Body of pancreas (tissue), 4 donors: ENCODE results near the gene MARCHF3. TPM values are rescaled to one million over a fixed set of nuclear protein-coding genes. Genes with fewer than 3 reads are reported as not detected.

Source experiments
- ATAC-seq: fragments of 150-250 bp; one replicate; pipeline ENCODE4 v1.9.1; 2016
- DNase-seq, 4 donors: peaks; one replicate each; pipeline ENCODE4 v3.0.0-alpha.2; 2019
- H3K27ac ChIP-seq, 4 donors: fragments of 200-600 bp; sonication (generic); 1 replicate in 3 of 4; 2 replicates in 1 of 4; pipeline versions ENCODE4 v1.5.1 to v1.6.1; 2016 to 2019; ENCODE audit warnings: mild to moderate bottlenecking in 1 of 4, mixed read lengths in 1 of 4, moderate library complexity in 1 of 4
- H3K27me3 ChIP-seq, 2 donors: fragments of 200-600 bp; sonication (generic); one replicate each; pipeline ENCODE4 v1.6.0; 2016; ENCODE audit warnings: mild to moderate bottlenecking in 1 of 2
- H3K36me3 ChIP-seq, 2 donors: fragments of 200-600 bp; sonication (generic); replicated peaks in 1 of 2; 2 replicates each; pipeline ENCODE4 v1.5.1; 2016; ENCODE audit warnings: low read depth in 2 of 2; ENCODE audit not compliant: insufficient read depth in 1 of 2
- H3K4me1 ChIP-seq: fragments of 200-600 bp; sonication (generic); one replicate; pipeline ENCODE4 v1.6.0; 2016
- H3K4me3 ChIP-seq, 2 donors: fragments of 200-600 bp; sonication (generic); 1 replicate in 1 of 2; 2 replicates in 1 of 2; pipeline ENCODE4 v1.5.1; 2016 to 2019
- H3K9me3 ChIP-seq, 3 donors: fragments of 200-600 bp; sonication (generic); 1 replicate in 2 of 3; 2 replicates in 1 of 3; pipeline ENCODE4 v1.5.1; 2016
- POLR2A ChIP-seq, 3 donors: fragments of 450-650 bp; IDR thresholded peaks; one replicate each; pipeline ENCODE4 v1.6.1; 2016; ENCODE audit warnings: antibody characterized with exemption in 3 of 3, mild to moderate bottlenecking in 2 of 3
- WGBS, 2 donors: methylation state at CpG; one replicate each; pipeline ENCODE4 v1.1.5; 2017; 5-methylcytosine and 5-hydroxymethylcytosine counted together
- intact Hi-C: fragments of 100-400 bp; cut with DNase I; formaldehyde crosslinking; loops from one replicate; pipeline ENCODE4 v1.15.1; 2023
- total RNA-seq, 2 donors: library from RNA; depleted of rRNA; stranded (reverse); fragments of >200 nt; gene quantifications; one replicate each; pipeline ENCODE4 v1.1.0, GENCODE V29; 2016
- TF ChIP-seq, protein P1 (sequence below), 7 experiments: fragments of 450-650 bp in 4 of 7; fragments of 200-600 bp in 3 of 7; sonication (generic) in 3 of 7; IDR thresholded peaks; one replicate each; pipeline ENCODE4 v1.5.1; 2016 to 2019; ENCODE audit warnings: antibody characterized with exemption in 7 of 7

The MARCHF3 gene
- total RNA-seq, 2 donors from 2014 or later = 2.1 to 8.2 TPM

DNA sequence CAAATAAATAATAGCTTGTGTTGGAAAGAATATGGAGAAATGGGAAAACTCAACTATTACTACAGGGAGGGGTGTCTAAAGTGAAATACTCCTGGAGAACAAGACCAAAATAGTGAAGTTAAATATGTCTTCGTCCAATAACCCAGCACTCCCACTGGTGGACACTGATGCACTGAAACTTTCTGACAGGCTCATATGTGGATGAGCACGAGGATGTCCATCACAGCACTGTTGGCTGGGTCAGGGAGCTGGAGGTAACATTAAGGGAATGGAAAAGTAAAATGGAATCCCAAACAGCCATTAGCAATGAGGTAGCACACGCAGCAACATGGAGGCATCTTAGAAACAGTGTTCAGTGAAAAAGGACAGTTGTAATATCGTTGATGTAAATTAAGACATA lies 167.0 kb downstream of the MARCHF3 start:
- DNase-seq (no peak), ATAC-seq (no peak)
- Histone ChIP-seq H3K27ac (no peak overlapping the region), H3K9me3 (no peaks in the 10 kb centered on the region), H3K4me1 (no peaks in the 10 kb centered on the region), H3K4me3 (no peak overlapping the region), H3K36me3 (no peaks in the 10 kb centered on the region), H3K27me3 (no peaks in the 10 kb centered on the region)
- 78 to 87% methylated on average over 4 of the region's 4 CpGs for WGBS, 2 donors
- intact Hi-C loops = no loop called here
- no peak for TF ChIP-seq POLR2A (IDR thresholded peaks at IDR 0.05)
- TF ChIP-seq, protein P1, sequence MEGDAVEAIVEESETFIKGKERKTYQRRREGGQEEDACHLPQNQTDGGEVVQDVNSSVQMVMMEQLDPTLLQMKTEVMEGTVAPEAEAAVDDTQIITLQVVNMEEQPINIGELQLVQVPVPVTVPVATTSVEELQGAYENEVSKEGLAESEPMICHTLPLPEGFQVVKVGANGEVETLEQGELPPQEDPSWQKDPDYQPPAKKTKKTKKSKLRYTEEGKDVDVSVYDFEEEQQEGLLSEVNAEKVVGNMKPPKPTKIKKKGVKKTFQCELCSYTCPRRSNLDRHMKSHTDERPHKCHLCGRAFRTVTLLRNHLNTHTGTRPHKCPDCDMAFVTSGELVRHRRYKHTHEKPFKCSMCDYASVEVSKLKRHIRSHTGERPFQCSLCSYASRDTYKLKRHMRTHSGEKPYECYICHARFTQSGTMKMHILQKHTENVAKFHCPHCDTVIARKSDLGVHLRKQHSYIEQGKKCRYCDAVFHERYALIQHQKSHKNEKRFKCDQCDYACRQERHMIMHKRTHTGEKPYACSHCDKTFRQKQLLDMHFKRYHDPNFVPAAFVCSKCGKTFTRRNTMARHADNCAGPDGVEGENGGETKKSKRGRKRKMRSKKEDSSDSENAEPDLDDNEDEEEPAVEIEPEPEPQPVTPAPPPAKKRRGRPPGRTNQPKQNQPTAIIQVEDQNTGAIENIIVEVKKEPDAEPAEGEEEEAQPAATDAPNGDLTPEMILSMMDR (IDR thresholded peaks at IDR 0.05) = no peak

DNA sequence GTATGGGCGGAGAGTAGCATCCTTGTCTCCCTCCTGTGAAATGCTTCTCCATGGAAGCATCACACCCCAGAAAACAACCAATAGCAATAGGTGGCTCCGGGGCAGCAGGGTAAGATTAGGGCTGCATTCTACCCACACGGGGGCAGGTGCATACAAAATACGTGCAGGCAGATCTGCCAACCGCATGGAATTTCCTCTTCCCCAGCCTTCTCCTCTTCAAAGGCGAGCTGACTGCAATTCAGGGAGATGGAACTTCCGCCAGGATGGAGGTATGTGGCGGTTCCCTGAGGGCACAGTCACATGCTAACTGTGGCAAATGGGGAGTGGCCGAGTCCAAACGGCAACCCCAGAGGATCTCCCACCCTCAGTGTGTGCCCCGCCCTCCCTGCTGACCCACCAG lies 171.9 kb downstream of the MARCHF3 start:
- intact Hi-C loops = no loop called here
- H3K9me3 ChIP-seq = no peaks in the 10 kb centered on the region
- no peak for ATAC-seq
- WGBS, 2 donors = 74 to 84% methylated on average over 5 to 11 of the region's 11 CpGs
- no peak for TF ChIP-seq POLR2A (IDR thresholded peaks at IDR 0.05)
- TF ChIP-seq, protein P1 (IDR thresholded peaks at IDR 0.05) = no peak
- no peaks in the 10 kb centered on the region for H3K4me1 ChIP-seq
- no peak overlapping the region for H3K4me3 ChIP-seq
- no peaks in the 10 kb centered on the region for H3K36me3 ChIP-seq
- no peaks in the 10 kb centered on the region for H3K27me3 ChIP-seq
- DNase-seq = no peak
- no peak overlapping the region for H3K27ac ChIP-seq

DNA sequence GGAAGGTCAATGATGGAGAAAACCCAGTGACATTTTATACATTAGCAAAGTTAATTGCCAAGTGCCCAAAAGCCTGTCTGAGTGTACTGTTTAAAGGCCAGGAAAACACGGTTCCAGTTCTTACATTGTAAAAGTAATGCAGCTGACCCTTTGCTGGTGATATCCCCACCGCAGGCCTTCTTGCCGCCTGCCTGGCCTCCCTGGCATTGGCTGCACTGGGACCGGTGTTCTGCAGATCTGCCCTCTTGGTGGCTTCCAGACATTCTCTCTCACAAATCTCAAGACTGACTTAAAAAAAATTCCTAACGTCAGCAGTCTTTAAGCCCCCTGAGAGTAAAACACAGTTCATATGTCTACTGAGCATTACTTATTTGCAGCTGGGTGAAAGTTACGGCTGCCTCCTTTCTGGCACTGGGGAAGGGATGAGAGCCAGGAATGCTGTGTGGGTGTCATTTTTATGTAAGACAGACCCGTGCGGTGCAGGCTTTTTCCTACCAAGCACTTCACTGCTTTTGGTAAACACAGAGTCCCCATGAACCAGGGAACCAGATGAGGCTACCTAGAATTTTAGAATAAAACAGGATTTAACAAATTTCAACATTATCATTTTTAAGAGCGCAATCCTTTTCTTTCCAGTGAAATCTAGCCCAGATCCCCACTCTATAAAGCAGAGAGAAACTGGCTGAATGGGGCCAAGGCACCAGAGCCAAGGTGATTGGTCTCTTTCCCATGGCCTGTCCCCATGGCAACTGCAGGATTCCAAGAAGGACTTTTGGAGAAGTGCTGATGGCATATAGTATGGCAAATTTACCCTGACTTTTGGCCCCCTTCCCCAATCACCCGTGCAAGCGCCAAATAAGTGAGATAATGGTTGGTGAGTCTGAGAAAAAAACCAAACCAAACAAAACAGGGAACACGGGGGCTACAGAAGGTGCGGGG lies 172.6 kb downstream of the MARCHF3 start:
- Histone ChIP-seq H3K36me3 (no peaks in the 10 kb centered on the region), H3K27me3 (no peaks in the 10 kb centered on the region), H3K9me3 (no peaks in the 10 kb centered on the region), H3K27ac (no peak overlapping the region), H3K4me3 (no peak overlapping the region), H3K4me1 (no peaks in the 10 kb centered on the region)
- DNase-seq (peak in 1 of 4 donors; percentile 43), ATAC-seq (no peak)
- WGBS, 2 donors = 80 to 82% methylated on average over 13 of the region's 13 CpGs
- TF ChIP-seq, protein P1 (IDR thresholded peaks at IDR 0.05) = no peak
- TF ChIP-seq POLR2A (IDR thresholded peaks at IDR 0.05) = no peak
- intact Hi-C loops = no loop called here

DNA sequence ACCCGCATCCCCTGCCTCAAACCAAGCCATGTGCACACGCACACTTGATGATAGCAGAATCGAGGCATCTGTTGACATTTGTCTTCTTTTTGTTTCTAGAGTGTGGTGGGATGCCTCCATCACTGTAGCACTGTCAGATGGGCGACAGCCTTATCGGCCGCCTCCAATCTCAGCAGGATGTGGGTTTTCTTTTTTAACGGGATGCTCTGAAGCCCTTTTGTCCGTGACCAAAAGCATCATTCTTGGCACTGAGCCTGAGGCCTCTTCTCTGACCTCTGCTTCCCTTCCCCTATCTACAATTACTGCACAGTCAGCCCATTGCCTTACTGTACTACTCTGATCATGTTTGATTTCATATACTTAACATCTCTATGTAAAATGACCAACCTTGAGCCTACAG lies 175.1 kb downstream of the MARCHF3 start:
- WGBS, 2 donors = 60 to 86% methylated on average over 8 of the region's 8 CpGs
- Histone ChIP-seq H3K9me3 (no peaks in the 10 kb centered on the region), H3K36me3 (no peaks in the 10 kb centered on the region), H3K4me3 (no peak overlapping the region), H3K4me1 (no peaks in the 10 kb centered on the region), H3K27me3 (no peaks in the 10 kb centered on the region), H3K27ac (no peak overlapping the region)
- intact Hi-C loops = no loop called here
- no peak for ATAC-seq
- TF ChIP-seq POLR2A (IDR thresholded peaks at IDR 0.05) = no peak
- TF ChIP-seq, protein P1 (IDR thresholded peaks at IDR 0.05) = no peak
- no peak for DNase-seq
